ENCODE data around the gene ETDC. TPM values are rescaled to one million over a fixed set of nuclear protein-coding genes. Genes with fewer than 3 reads are reported as not detected.
A peak's percentile ranks its signal among the peaks of the same experiment; 100 is the strongest.
"Not testable (repeated sequence)": the region's sequence is repeated elsewhere in the genome, so short reads cannot be mapped to it uniquely, and the experiment has no call there.

ETDC gene
- not detected for total RNA-seq

DNA sequence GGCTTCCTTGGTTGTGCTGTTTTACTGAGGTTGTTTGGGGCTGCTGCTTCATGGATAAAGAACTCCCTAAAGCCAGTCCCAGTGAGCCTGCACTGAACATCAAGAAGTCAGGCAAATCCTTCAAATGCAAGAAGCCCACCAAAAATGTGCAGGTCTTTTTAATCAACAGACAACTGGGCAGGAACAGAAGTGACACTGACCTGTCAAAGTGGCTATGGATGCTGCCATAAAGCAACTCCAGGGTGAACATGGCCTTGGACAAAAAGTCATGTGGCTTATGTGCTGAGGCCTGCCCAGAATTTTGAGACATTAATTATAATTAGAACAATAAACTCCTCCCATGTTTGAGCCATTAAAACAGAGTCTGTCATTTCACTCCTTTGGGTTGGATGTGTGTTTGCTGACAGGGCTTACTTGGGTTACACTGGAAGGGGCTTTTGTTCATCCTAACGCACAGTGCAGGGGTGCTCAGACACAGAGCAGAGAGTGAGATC lies at the start of gene ETDC:
Gene ETDC, plus strand, starts transcription at position 51 of the 494 bp plus-strand sequence. Its CDS starts 0 bp downstream, at position 51.
- Mint-ChIP-seq H3K9me3 (peaks cover 14% of the 10 kb centered on the region), H3K27me3 (no peaks in the 10 kb centered on the region), H3K36me3 (ENCODE audit: low read depth) (no peaks in the 10 kb centered on the region), H3K27ac (no peak within 1 kb of the TSS), H3K4me3 (no peak within 1 kb of the TSS), H3K4me1 (no peaks in the 10 kb centered on the region)
- ChIA-PET POLR2A (no interaction called here), CTCF (no interaction called here)
- no peak for DNase-seq

DNA sequence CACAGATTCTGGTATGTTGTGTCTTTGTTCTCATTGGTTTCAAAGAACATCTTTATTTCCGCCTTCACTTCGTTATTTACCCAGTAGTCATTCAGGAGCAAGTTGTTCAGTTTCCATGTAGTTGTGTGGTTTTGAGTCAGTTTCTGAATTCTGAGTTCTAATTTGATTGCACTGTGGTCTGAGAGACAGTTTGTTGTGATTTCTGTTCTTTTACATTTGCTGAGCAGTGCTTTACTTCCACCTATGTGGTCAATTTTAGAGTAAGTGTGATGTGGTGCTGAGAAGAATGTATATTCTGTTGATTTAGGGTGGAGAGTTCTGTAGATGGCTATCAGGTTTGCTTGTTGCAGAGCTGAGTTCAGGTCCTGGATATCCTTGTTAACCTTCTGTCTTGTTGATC lies 48.3 kb upstream of the ETDC start:
- POLR2A ChIA-PET: not testable (repeated sequence)

DNA sequence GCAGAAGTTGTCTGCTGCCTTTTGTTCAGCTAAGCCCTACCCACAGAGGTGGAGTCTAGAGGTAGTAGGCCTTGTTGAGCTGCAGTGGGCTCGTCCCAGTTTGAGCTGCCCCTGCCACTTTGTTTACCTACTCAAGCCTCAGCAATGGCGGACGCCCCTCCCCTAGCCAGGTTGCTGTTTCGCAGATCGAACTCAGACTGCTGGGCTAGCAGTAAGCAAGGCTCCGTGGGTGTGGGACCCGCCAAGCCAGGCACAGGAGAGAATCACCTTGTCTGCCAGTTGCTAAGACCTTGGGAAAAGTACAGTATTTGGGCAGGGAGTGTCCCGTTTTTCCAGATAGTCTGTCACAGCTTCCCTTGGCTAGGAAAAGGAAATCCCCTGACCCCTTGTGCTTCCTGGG lies 45.9 kb upstream of the ETDC start:
- CTCF ChIA-PET, H3K4me3 Mint-ChIP-seq, H3K27me3 Mint-ChIP-seq, H3K9me3 Mint-ChIP-seq, H3K27ac Mint-ChIP-seq, POLR2A ChIA-PET, H3K4me1 Mint-ChIP-seq, DNase-seq: not testable (repeated sequence)
- peaks cover 13% of the 10 kb centered on the region for H3K36me3 Mint-ChIP-seq (ENCODE audit: low read depth)

More for the DNA sequence above, 48.3 kb upstream of the ETDC start:
- H3K9me3 Mint-ChIP-seq, H3K4me1 Mint-ChIP-seq, CTCF ChIA-PET, H3K27ac Mint-ChIP-seq, H3K27me3 Mint-ChIP-seq, DNase-seq, H3K4me3 Mint-ChIP-seq: not testable (repeated sequence)
- peaks cover 13% of the 10 kb centered on the region for H3K36me3 Mint-ChIP-seq (ENCODE audit: low read depth)

DNA sequence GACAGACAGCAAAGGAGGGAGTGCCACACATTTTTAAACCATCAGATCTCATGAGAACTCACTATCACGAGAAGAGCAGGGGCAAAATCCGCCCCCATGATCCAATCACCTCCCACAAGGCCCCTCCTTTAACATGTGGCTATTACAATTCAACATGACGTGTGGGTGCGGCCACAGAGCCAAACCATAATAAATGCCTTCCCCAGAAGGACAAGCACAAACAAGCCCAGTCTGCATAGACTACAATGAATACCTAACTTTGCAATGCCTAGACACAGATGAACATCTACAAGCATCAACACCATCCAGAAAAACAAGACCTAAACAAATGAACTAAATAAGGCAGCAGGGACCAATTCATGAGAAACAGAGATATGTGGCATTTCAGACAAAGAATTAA lies 45.1 kb upstream of the ETDC start:
- no peak overlapping the region for H3K4me3 Mint-ChIP-seq
- H3K27me3 Mint-ChIP-seq: peaks cover 5% of the 10 kb centered on the region
- peaks cover 6% of the 10 kb centered on the region for H3K4me1 Mint-ChIP-seq
- H3K9me3 Mint-ChIP-seq: peaks cover 9% of the 10 kb centered on the region
- H3K27ac Mint-ChIP-seq: no peak overlapping the region
- POLR2A ChIA-PET: no interaction called here
- no peak for DNase-seq
- H3K36me3 Mint-ChIP-seq (ENCODE audit: low read depth): peaks cover 13% of the 10 kb centered on the region
- CTCF ChIA-PET: no interaction called here

DNA sequence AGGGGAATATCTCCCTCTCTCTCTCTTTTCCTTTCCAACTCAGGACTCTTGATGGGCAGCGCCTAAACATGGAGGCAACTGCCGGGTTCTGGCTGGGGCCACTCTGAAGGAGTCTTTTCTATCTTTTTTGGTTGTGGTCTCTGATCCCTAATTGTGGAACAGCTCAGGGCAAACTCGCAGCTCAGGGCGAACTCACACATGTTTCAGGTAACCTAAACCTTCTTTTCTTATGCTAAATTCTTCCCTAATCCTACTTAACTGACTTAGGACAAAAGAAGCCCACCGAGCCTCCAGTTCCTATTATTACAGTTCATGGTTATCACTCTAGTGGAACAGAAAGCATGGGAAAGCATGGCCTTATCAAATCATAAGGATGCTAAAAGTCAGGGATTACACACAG lies 36.1 kb upstream of the ETDC start:
- POLR2A ChIA-PET: no interaction called here
- Mint-ChIP-seq H3K4me1 (peaks cover 4% of the 10 kb centered on the region), H3K9me3 (no peaks in the 10 kb centered on the region), H3K27ac (no peak overlapping the region), H3K4me3 (no peak overlapping the region), H3K36me3 (ENCODE audit: low read depth) (peaks cover 4% of the 10 kb centered on the region), H3K27me3 (no peaks in the 10 kb centered on the region)
- CTCF ChIA-PET: no interaction called here
- DNase-seq: no peak

DNA sequence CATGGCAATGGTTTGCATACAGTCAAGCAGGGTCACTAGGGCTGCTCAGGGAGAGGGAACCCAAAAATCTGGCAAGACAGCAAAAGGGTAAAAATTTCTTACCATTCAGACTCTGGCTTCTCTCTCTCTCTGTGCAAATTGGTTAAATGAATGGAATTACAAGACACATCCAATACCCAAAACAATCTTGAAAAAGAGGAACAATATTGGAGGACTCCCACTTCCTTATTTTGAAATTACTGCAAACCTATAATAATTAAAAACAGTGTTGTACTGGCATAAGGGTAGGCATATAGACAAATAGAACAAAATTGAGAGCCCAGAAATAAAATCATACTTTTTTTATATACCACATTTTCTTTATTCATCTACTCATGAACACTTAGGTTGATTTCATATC lies 33.3 kb upstream of the ETDC start:
- Mint-ChIP-seq H3K9me3 (peaks cover 15% of the 10 kb centered on the region), H3K4me1 (peaks cover 4% of the 10 kb centered on the region), H3K4me3 (no peak overlapping the region), H3K36me3 (ENCODE audit: low read depth) (peaks cover 7% of the 10 kb centered on the region), H3K27me3 (no peaks in the 10 kb centered on the region), H3K27ac (no peak overlapping the region)
- ChIA-PET CTCF (no interaction called here), POLR2A (no interaction called here)
- DNase-seq: no peak

DNA sequence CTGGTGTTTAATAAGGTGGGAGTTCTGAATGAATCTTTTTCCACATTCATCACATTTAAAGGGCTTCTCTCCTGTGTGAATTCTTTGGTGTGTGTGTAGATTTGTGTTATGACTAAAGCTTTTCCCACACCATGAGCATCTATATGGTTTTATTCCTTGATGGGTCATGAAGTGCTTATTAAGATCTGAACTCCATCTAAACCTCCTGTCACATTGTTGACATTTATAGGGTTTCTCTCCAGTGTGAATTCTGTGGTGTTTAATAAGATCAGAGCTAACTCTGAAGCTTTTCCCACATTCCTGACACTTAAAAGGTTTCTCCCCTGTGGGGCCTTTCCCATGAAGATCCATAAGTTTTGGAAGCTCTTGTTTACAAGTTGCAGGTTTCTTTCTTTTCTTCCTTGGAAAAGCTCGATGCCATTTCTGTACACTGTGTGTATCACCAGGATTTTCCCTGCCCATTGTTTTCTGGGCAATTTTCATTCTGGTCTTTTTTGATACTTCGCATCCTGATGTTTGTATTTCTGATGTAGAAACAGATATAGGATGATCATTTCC lies 21.9 kb upstream of the ETDC start:
- POLR2A ChIA-PET: no interaction called here
- H3K4me1 Mint-ChIP-seq: no peaks in the 10 kb centered on the region
- H3K4me3 Mint-ChIP-seq: no peak overlapping the region
- no peak for DNase-seq
- H3K36me3 Mint-ChIP-seq (ENCODE audit: low read depth): peaks cover 35% of the 10 kb centered on the region
- H3K27me3 Mint-ChIP-seq: no peaks in the 10 kb centered on the region
- H3K27ac Mint-ChIP-seq: no peak overlapping the region
- H3K9me3 Mint-ChIP-seq: peaks cover 32% of the 10 kb centered on the region
- CTCF ChIA-PET: no interaction called here

DNA sequence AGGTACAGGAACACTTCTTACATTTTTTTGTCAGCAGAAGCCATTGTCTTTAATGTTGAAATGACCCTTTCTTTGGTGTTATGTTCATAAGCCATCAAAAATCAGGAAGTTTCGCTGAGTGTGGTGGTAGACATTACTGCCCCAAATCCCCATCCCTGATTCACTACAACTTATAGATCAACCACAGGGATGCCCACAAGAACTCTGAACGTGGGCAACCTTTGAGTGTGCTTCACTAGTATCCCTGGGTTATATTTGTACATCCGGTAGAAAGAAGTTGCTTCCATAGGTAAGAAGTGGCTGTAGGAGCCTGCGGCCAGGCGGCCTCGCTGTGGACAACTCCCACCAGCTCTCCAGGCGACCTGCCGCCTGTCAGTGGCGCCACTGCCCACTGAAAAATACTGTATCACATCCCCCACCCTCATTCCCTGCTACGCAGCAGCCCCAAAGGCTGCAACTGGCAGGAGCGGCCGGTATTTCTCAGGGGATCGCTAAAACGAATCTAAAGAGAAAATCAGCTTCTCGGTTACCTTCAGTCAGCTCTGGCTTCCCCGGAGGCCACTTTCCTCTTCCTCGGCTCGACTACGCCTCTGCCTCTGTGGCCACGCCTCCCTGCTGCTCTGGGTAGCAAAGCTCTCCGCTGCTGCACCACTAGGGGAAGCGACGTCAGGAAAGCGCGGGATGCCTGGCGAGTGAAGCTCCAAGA lies 13.9 kb upstream of the ETDC start:
- POLR2A ChIA-PET: no interaction called here
- no peaks in the 10 kb centered on the region for H3K27me3 Mint-ChIP-seq
- H3K4me1 Mint-ChIP-seq: peaks cover 25% of the 10 kb centered on the region
- H3K27ac Mint-ChIP-seq: peak overlapping the region; percentile 66
- H3K4me3 Mint-ChIP-seq: peak overlapping the region; percentile 79
- H3K36me3 Mint-ChIP-seq (ENCODE audit: low read depth): peaks cover 16% of the 10 kb centered on the region
- peaks cover 7% of the 10 kb centered on the region for H3K9me3 Mint-ChIP-seq
- CTCF ChIA-PET: interaction anchor here (1.3 kb wide), 1 partner anchor 10 kb away, joined by 3 read pairs; no protein-coding TSS in a partner anchor
- DNase-seq: peak; percentile 69

DNA sequence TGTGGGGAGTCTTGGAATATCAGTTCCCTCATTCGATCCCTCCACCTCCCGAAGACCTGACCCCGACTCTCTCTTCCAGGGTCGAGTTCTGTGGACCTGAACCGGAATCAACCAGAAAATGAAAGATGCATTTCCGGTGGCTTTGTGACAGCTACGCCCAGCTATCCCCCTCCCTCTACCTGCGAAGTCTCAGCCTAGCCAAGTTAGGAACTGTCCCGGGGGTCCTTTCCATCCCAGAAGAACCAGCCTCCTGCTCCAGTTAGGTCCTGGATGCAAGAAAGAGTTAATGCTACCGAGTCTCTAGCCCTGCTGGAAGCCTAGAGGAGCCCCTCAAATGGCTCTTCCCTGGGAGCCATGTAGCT lies 13.4 kb upstream of the ETDC start:
- ChIA-PET CTCF (interaction anchor here (1.3 kb wide), 1 partner anchor 11 kb away, joined by 3 read pairs; no protein-coding TSS in a partner anchor), POLR2A (no interaction called here)

DNA sequence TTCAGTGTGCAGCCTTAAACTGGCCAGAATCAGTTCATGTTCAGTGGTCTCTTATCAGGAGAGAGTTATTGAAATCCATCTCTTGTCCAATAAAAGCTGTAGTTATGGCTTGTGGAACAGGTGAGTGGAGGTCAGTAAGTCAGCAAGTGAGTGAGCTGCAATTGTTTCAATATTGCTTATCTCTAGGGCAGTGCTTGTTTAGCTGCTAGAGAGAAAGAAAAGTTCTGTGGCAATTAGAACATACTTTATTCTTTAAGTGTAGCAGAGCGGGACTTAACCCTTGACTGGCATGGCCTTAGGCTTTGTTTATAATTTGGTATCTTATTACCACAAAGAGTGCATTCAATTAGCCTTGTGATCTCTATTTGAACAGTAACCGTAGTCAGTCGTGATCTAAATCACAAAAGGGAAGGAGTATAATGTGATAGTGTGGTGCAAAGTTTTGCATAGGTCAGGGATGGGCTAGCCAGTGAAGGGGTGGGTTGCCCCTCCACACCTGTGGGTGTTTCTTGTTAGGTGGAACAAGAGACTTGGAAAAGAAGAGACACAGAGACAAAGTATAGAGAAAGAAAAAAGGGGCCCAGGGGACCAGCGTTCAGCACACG lies 6.9 kb upstream of the ETDC start:
- ChIA-PET POLR2A (no interaction called here), CTCF (no interaction called here)
- DNase-seq: no peak
- Mint-ChIP-seq H3K9me3 (no peaks in the 10 kb centered on the region), H3K27ac (no peak overlapping the region), H3K4me3 (no peak overlapping the region), H3K36me3 (ENCODE audit: low read depth) (no peaks in the 10 kb centered on the region), H3K4me1 (peaks cover 4% of the 10 kb centered on the region), H3K27me3 (no peaks in the 10 kb centered on the region)

More for the DNA sequence above, 13.4 kb upstream of the ETDC start:
- Mint-ChIP-seq H3K27me3 (no peaks in the 10 kb centered on the region), H3K4me3 (peak overlapping the region; percentile 79), H3K36me3 (ENCODE audit: low read depth) (peaks cover 13% of the 10 kb centered on the region), H3K9me3 (peaks cover 7% of the 10 kb centered on the region), H3K4me1 (peaks cover 25% of the 10 kb centered on the region), H3K27ac (peak overlapping the region; percentile 66)
- DNase-seq: no peak

DNA sequence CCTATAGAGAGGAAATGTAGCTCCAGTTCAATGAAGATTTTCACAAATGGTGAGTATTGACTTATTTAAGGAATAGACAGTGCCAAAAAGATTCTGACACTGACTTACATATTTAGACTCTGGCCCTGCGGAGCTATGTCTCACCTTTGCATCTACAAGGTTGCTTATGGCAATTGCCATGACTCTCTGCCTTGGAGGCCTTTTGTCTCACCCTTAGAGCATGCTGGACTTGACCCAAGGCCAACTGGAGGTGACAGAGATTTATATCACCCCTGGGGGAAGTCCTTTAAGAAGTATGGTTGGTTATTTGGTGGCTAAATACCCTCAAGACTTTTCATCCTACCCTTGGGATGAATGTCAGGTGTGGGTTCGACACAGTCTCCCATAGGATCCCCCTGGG lies 4.5 kb upstream of the ETDC start:
- no peaks in the 10 kb centered on the region for H3K9me3 Mint-ChIP-seq
- no peak overlapping the region for H3K4me3 Mint-ChIP-seq
- DNase-seq: no peak
- ChIA-PET CTCF (no interaction called here), POLR2A (no interaction called here)
- H3K36me3 Mint-ChIP-seq (ENCODE audit: low read depth): no peaks in the 10 kb centered on the region
- no peaks in the 10 kb centered on the region for H3K27me3 Mint-ChIP-seq
- no peak overlapping the region for H3K27ac Mint-ChIP-seq
- H3K4me1 Mint-ChIP-seq: no peaks in the 10 kb centered on the region

DNA sequence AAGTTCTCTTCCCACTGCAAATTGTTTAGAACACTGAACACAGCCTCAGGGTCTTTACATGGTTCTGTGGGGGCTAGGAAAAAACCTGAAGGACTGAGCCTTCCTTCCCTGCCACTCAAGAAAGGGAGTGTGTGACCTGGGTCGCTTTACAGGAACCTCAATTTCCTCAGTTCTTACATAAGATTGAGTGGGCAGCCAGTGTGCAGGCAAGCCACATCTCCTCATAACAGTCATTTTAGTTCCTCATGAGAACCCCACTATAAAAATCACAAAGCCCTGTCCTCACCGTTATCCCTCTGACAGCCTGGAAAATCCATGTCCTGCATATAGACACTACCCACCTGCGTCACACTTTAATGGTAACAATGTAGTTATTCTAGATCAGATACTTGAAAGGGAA lies 2.1 kb upstream of the ETDC start:
- ChIA-PET POLR2A (no interaction called here), CTCF (no interaction called here)
- Mint-ChIP-seq H3K9me3 (peaks cover 5% of the 10 kb centered on the region), H3K27me3 (no peaks in the 10 kb centered on the region), H3K36me3 (ENCODE audit: low read depth) (no peaks in the 10 kb centered on the region), H3K4me1 (no peaks in the 10 kb centered on the region), H3K27ac (no peak overlapping the region), H3K4me3 (no peak overlapping the region)
- DNase-seq: no peak

DNA sequence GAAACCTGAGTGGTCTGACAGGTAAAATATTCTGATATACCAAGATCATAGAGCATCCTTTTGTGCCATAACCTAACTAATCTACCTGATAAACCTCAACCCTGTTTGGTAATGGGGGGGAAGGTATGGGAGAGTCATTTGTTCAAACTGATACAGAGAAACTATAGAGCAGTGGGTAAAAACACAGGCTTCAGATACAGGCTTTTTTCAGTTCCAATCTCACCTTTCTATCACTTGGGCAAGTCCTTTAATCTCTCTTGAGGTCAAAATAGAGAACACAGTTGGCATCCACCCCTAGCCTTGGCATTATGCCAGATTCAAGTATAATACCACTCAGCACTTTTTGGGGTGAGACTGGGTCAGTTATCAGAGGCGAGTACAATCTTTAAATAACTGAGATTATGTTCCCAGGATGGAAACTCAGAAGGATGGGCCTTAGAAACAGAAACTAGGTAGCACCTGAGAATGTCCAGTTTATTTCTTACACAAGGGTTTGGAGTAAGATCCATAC lies 880 bp upstream of the ETDC start:
- no peak overlapping the region for H3K4me3 Mint-ChIP-seq
- no peaks in the 10 kb centered on the region for H3K27me3 Mint-ChIP-seq
- no peaks in the 10 kb centered on the region for H3K36me3 Mint-ChIP-seq (ENCODE audit: low read depth)
- H3K27ac Mint-ChIP-seq: no peak overlapping the region
- POLR2A ChIA-PET: no interaction called here
- CTCF ChIA-PET: no interaction called here
- no peak for DNase-seq
- peaks cover 5% of the 10 kb centered on the region for H3K9me3 Mint-ChIP-seq
- H3K4me1 Mint-ChIP-seq: no peaks in the 10 kb centered on the region

DNA sequence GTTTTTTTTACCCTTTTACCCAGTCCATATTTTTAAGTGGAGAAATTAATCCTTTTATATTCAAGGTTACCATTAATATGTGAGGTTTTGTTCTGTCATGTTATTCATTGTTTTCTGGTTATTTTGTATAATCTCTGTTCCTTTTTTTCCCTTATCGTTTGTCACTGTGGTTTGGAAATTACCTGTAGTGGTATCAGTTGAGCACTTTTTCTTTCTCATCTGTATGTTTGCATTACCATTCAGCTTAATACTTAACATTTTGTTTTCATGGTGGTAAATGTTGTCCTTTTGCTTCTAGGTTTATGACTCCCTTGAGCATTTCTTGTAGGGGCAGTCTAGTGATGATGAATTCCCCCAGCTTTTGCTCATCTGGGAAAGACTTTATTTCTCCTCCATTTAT lies 6.6 kb downstream of the ETDC start:
- no peak for DNase-seq
- H3K27me3 Mint-ChIP-seq: no peaks in the 10 kb centered on the region
- H3K27ac Mint-ChIP-seq: no peak overlapping the region
- H3K4me1 Mint-ChIP-seq: no peaks in the 10 kb centered on the region
- POLR2A ChIA-PET: no interaction called here
- CTCF ChIA-PET: no interaction called here
- H3K9me3 Mint-ChIP-seq: peaks cover 37% of the 10 kb centered on the region
- peaks cover 25% of the 10 kb centered on the region for H3K36me3 Mint-ChIP-seq (ENCODE audit: low read depth)
- no peak overlapping the region for H3K4me3 Mint-ChIP-seq

Measured in activated CD4-positive, alpha-beta memory T cell treated with anti-CD3 and anti-CD28 coated beads, Interleukin-2, amount 10 ng/mL, durations not matched to agents 7 days and 5 days (primary cell).